Activated T-cell treated with anti-CD3 and anti-CD28 coated beads, Interleukin-2, amount 50 U/mL, for 24 hours (primary cell): Measurements from ENCODE around the gene NMRK1.
A peak's percentile ranks its signal among the peaks of the same experiment; 100 is the strongest.

Source experiments
- DNase-seq: peaks from one replicate; pipeline ENCODE4 v3.0.0-alpha.2; 2020
- H3K27ac Mint-ChIP-seq: 2 replicates; pipeline ENCODE4 v1.8.0; 2020; ENCODE audit warnings: mild to moderate bottlenecking, mixed read lengths
- H3K27me3 Mint-ChIP-seq: 2 replicates; pipeline ENCODE4 v1.8.0; 2020; ENCODE audit warnings: mixed read lengths
- H3K36me3 Mint-ChIP-seq: 2 replicates; pipeline ENCODE4 v1.8.0; 2020; ENCODE audit warnings: low read depth, mixed read lengths
- H3K4me1 Mint-ChIP-seq: 2 replicates; pipeline ENCODE4 v1.8.0; 2020; ENCODE audit warnings: low read depth, mixed read lengths
- H3K4me3 Mint-ChIP-seq: 2 replicates; pipeline ENCODE4 v1.8.0; 2020; ENCODE audit warnings: mild to moderate bottlenecking, moderate library complexity, mixed read lengths
- H3K9me3 Mint-ChIP-seq: 2 replicates; pipeline ENCODE4 v1.8.0; 2020; ENCODE audit warnings: mixed read lengths

Gene NMRK1

DNA sequence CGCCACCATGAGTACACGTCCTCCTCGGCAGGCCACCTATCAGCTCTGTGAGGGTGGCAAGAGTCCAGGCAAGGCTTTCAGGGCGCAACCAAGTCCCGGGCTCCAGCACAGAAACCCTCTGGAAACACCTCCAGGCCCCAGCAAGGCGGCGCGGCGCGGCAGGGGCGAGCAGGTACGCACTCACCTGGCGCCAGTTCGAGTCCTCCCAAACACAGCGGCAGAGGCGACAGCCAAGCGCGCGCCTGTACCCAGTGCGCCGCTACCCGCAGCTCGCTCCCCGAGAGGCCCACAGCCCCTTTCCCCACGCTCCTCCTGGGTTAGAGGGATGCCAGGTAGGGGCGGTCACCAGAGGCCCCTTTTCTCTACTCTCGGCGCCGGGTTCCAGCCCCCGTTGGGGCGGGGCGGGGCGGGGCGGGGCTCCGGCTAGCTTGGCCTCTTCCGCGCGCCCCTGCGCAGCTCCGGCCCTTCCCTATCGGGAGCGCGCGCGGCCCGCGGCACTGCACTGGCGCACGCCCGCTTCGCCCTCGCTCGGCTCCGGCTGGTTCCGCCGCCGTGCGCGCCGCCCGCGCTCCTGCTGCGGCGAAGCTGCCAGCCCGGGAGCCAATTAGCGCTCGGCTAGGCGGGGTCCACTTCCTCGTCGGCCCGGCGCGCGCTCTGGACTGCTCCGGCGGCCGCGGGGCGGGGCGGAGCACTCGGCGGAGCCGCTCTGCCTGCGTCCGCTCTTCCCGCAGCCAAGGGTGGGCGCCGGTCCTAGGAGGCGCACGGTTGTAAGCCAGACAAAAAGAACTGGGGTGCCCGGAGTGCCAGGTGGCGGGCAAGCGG is at the start of gene NMRK1, which contains the start of gene OSTF1:
NMRK1 (minus strand) TSS at position 332 of the 822 bp plus-strand sequence. CDS start 5,040 bp downstream, outside the sequence.
OSTF1 (plus strand) TSS at position 691 of the 822 bp plus-strand sequence. CDS start 179 bp downstream, outside the sequence.
- Mint-ChIP-seq H3K4me3 (peak within 1 kb of the TSS; percentile 94), H3K4me1 (peaks cover 74% of the 10 kb centered on the region), H3K27ac (peak within 1 kb of the TSS; percentile 96), H3K27me3 (no peaks in the 10 kb centered on the region), H3K9me3 (no peaks in the 10 kb centered on the region), H3K36me3 (peaks cover 40% of the 10 kb centered on the region)
- DNase-seq = peak; percentile 94

- Mint-ChIP-seq H3K27ac (no peak overlapping the region), H3K4me1 (peaks cover 53% of the 10 kb centered on the region), H3K36me3 (peaks cover 88% of the 10 kb centered on the region), H3K27me3 (no peaks in the 10 kb centered on the region), H3K9me3 (no peaks in the 10 kb centered on the region), H3K4me3 (no peak overlapping the region)
- DNase-seq = no peak
These were observed 46.5 kb upstream of the NMRK1 start for GRCh38 chr9:75134495-75134894.

GRCh38 chr9:75133396-75133795 is 45.4 kb upstream of the NMRK1 start:
- Mint-ChIP-seq H3K4me1 (peaks cover 54% of the 10 kb centered on the region), H3K4me3 (no peak overlapping the region), H3K27me3 (no peaks in the 10 kb centered on the region), H3K27ac (peak overlapping the region; percentile 80), H3K36me3 (peaks cover 91% of the 10 kb centered on the region), H3K9me3 (no peaks in the 10 kb centered on the region)
- DNase-seq = no peak

DNA sequence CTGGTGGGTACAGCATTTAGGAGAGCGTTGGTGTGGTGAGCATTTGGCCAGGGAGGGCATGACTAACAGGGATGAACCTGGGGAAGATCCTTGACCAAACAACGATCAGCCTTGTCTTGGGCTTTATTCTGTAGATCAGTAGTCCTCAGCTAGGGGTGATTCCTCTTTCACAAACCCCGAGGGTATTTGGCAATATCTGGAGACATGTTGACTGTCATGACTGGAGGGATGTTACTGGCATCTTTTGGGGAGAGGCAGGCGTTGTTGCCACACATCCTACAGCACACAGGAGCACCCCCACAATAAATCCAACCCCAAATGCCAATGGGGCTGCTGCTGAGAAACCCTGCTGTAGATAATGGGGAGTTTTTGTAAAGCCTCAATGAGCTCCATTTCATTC is 44.3 kb upstream of the NMRK1 start:
- H3K27me3 Mint-ChIP-seq = no peaks in the 10 kb centered on the region
- H3K9me3 Mint-ChIP-seq = no peaks in the 10 kb centered on the region
- H3K36me3 Mint-ChIP-seq = peaks cover 86% of the 10 kb centered on the region
- peak overlapping the region; percentile 6 for H3K27ac Mint-ChIP-seq
- DNase-seq = no peak
- peaks cover 48% of the 10 kb centered on the region for H3K4me1 Mint-ChIP-seq
- H3K4me3 Mint-ChIP-seq = no peak overlapping the region

DNA sequence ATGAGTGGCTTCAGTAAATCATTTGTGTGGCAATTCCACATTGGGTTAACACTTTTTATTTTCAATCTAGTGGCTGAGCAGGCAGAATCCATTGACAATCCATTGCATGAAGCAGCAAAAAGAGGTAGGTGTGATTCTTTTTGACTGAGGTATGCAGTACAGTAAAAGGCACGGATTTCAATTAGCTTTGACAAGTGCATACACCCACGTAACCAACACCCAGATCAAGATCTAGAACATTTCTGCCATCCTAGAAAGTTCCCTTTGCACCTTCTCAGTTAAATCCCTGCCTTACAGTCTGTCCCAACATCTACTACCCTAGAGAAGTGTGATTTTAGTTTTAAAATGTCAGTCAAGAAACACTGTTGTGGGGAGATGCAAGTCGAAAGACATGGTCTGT is 43.7 kb upstream of the NMRK1 start:
- H3K36me3 Mint-ChIP-seq = peaks cover 83% of the 10 kb centered on the region

GRCh38 chr9:75130621-75131230 is 42.8 kb upstream of the NMRK1 start:
- H3K36me3 Mint-ChIP-seq = peaks cover 75% of the 10 kb centered on the region
- no peak for DNase-seq
- peaks cover 44% of the 10 kb centered on the region for H3K4me1 Mint-ChIP-seq
- no peaks in the 10 kb centered on the region for H3K9me3 Mint-ChIP-seq
- H3K27ac Mint-ChIP-seq = no peak overlapping the region
- no peak overlapping the region for H3K4me3 Mint-ChIP-seq
- H3K27me3 Mint-ChIP-seq = no peaks in the 10 kb centered on the region

More for the DNA sequence above, 43.7 kb upstream of the NMRK1 start:
- no peaks in the 10 kb centered on the region for H3K9me3 Mint-ChIP-seq
- H3K4me1 Mint-ChIP-seq = peaks cover 42% of the 10 kb centered on the region
- no peak for DNase-seq
- peak overlapping the region; percentile 6 for H3K27ac Mint-ChIP-seq
- no peak overlapping the region for H3K4me3 Mint-ChIP-seq
- H3K27me3 Mint-ChIP-seq = no peaks in the 10 kb centered on the region

- Mint-ChIP-seq H3K4me3 (no peak overlapping the region), H3K27me3 (no peaks in the 10 kb centered on the region), H3K9me3 (no peaks in the 10 kb centered on the region), H3K36me3 (peaks cover 73% of the 10 kb centered on the region), H3K27ac (peak overlapping the region; percentile 1), H3K4me1 (peaks cover 47% of the 10 kb centered on the region)
- no peak for DNase-seq
These were observed 42.2 kb upstream of the NMRK1 start for GRCh38 chr9:75130172-75130571.

DNA sequence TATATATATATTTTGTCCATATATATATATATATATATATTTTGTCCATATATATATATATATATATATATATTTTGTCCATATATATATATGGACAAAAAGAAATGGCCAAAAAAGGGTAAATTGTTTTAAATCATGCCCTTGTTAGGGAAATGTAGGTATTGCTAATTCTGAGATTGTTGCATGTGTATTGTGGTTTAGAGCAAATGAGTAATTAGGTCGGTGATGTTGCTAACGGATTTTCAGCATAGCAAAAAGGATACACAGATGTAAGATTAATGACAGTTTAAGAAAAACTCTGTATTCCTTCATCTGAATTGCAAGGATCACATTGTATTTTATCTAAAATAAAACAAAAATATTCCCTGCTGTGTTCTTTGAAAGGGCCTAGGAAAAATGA is 40.6 kb upstream of the NMRK1 start:
- Mint-ChIP-seq H3K4me3 (no peak overlapping the region), H3K4me1 (peaks cover 57% of the 10 kb centered on the region), H3K36me3 (peaks cover 73% of the 10 kb centered on the region), H3K27me3 (no peaks in the 10 kb centered on the region), H3K9me3 (no peaks in the 10 kb centered on the region), H3K27ac (peak overlapping the region; percentile 79)
- DNase-seq = no peak

DNA sequence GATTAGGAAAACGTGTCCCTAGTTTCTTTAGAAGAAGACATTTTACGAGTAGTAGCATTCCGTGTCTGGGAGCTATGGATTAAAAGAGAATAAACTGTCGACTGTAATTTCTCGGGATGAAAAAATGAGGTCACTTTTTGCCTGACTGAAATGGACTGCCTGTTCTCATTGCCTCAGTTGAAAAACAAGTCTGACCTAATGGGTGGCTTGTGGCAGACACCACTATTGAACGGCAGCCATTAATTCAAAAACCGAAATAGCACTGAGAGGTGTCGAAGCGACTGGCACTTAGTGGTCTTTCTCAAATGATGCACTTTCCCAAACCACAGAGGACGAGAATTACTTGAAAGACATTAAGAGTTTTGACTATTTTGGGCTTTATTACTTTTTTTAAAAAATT is 35.7 kb upstream of the NMRK1 start:
- Mint-ChIP-seq H3K9me3 (no peaks in the 10 kb centered on the region), H3K4me3 (no peak overlapping the region), H3K27me3 (no peaks in the 10 kb centered on the region), H3K36me3 (peaks cover 68% of the 10 kb centered on the region), H3K4me1 (peaks cover 47% of the 10 kb centered on the region), H3K27ac (no peak overlapping the region)
- no peak for DNase-seq

GRCh38 chr9:75121914-75122558 is 34.1 kb upstream of the NMRK1 start:
- no peaks in the 10 kb centered on the region for H3K27me3 Mint-ChIP-seq
- peaks cover 56% of the 10 kb centered on the region for H3K4me1 Mint-ChIP-seq
- H3K4me3 Mint-ChIP-seq = no peak overlapping the region
- no peak for DNase-seq
- peaks cover 74% of the 10 kb centered on the region for H3K36me3 Mint-ChIP-seq
- no peak overlapping the region for H3K27ac Mint-ChIP-seq
- peaks cover 8% of the 10 kb centered on the region for H3K9me3 Mint-ChIP-seq

DNA sequence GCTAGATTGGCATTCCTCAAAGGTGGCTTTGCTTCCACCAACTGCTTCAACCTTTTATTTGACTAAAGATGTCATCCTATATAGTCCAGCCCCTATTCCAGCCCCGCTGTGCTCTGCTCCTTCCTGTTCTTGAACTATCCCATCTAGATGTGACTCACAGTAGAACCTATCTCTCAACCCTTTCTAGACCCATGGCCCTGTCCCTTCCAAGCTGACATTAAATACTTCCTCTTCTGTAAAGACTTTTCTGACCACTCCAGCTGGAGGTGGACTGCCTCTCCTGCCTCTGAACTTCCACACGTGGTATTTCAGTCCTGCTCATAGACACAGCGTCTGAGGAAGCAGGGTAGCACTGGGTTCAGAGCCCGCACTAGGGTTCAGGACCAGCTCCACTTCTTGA is 32.7 kb upstream of the NMRK1 start:
- peaks cover 61% of the 10 kb centered on the region for H3K4me1 Mint-ChIP-seq
- DNase-seq = no peak
- no peak overlapping the region for H3K4me3 Mint-ChIP-seq
- no peaks in the 10 kb centered on the region for H3K27me3 Mint-ChIP-seq
- H3K9me3 Mint-ChIP-seq = peaks cover 8% of the 10 kb centered on the region
- peaks cover 70% of the 10 kb centered on the region for H3K36me3 Mint-ChIP-seq
- peak overlapping the region; percentile 18 for H3K27ac Mint-ChIP-seq

- peak overlapping the region; percentile 87 for H3K27ac Mint-ChIP-seq
- peaks cover 61% of the 10 kb centered on the region for H3K4me1 Mint-ChIP-seq
- H3K36me3 Mint-ChIP-seq = peaks cover 49% of the 10 kb centered on the region
- H3K4me3 Mint-ChIP-seq = no peak overlapping the region
- H3K27me3 Mint-ChIP-seq = no peaks in the 10 kb centered on the region
- H3K9me3 Mint-ChIP-seq = peaks cover 8% of the 10 kb centered on the region
- no peak for DNase-seq
These were observed 29.6 kb upstream of the NMRK1 start for GRCh38 chr9:75117564-75117963.

GRCh38 chr9:75116306-75116705 is 28.4 kb upstream of the NMRK1 start:
- peaks cover 67% of the 10 kb centered on the region for H3K4me1 Mint-ChIP-seq
- peak overlapping the region; percentile 75 for H3K27ac Mint-ChIP-seq
- H3K4me3 Mint-ChIP-seq = no peak overlapping the region
- DNase-seq = no peak
- H3K27me3 Mint-ChIP-seq = no peaks in the 10 kb centered on the region
- peaks cover 38% of the 10 kb centered on the region for H3K36me3 Mint-ChIP-seq
- H3K9me3 Mint-ChIP-seq = peaks cover 8% of the 10 kb centered on the region

GRCh38 chr9:75112789-75113188 is 24.8 kb upstream of the NMRK1 start:
- Mint-ChIP-seq H3K4me1 (peaks cover 64% of the 10 kb centered on the region), H3K27me3 (no peaks in the 10 kb centered on the region), H3K27ac (no peak overlapping the region), H3K4me3 (no peak overlapping the region), H3K9me3 (peaks cover 1% of the 10 kb centered on the region), H3K36me3 (peaks cover 10% of the 10 kb centered on the region)
- DNase-seq = no peak
